Stimulated activated CD8-positive, alpha-beta memory T cell treated with anti-CD3 and anti-CD28 coated beads, Interleukin-15, amount 100 ng/mL, for 24 hours (primary cell): ENCODE measurements around the gene UNC13D.
"Not testable (repeated sequence)": the region's sequence is repeated elsewhere in the genome, so short reads cannot be mapped to it uniquely, and the experiment has no call there.

Experiments used
- DNase-seq: peaks from one replicate; pipeline ENCODE4 v3.0.0-alpha.2; 2020; ENCODE audit warnings: low read depth

Gene UNC13D

DNA sequence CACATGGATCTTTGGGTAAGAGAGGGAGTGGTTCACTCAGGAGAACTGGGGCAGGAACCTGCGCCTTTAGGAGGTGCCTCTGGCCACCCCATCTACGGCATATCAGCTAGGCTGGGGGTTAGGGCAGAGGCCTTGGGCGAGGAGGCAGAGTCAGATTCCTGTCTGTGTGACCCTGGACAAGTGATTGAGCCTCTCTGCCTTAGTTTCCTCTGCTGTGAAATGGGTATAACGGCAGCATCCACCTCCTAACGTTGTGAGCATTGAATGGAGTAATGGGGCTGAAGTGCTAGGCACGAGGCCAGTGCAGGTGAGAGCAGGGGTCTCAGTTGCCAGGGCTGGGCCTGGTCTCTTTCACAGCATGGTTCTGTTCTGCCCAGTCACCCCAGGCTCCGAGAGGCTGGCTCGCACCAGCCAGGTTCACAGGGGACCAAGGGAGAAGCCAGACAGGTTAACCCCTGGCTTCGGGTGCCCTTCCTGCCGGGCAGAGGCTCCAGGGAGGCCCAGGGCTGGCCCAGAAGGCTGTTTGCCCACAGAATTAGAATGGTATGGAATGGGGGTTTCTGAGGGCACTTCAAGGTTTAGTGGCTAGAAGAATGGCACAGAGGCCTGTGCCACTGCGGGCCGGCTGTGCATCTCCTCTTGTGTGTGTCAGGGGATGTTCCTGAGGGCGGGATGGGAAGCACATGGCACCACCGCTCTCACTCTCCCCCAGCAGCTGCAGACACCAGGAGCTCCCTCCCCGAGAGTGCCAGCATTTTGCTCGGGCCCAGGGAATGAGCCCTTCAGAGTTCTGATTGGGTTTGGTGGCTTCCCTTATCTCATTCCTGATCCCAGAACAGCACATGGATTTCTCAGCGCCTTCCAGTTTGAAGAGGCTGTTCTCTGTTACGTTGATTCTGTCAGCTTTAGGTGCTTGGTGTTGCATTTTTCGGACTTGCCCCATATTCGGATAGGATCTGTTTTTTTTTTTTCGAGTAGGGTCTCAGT, 23.8 kb downstream of the UNC13D start:
- DNase-seq, result no peak

DNA sequence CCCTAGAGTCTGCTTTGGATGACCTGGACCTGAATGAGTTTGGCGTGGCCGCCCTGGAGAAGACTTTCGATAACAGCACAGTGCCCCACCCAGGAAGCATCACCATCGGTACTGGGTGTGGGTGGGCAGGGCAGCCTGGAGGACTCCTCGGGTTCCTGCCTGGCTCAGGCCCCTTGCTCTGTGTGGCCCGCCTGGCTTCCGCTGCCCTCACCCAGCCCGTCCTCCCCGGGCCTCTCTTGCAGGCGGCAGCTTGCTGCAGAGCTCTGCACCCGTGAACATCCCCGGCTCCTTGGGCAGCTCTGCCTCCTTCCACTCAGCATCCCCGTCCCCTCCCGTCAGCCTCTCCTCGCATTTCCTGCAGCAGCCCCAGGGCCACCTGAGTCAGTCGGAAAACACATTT, 24.5 kb downstream of the UNC13D start:
- DNase-seq, result no peak

DNA sequence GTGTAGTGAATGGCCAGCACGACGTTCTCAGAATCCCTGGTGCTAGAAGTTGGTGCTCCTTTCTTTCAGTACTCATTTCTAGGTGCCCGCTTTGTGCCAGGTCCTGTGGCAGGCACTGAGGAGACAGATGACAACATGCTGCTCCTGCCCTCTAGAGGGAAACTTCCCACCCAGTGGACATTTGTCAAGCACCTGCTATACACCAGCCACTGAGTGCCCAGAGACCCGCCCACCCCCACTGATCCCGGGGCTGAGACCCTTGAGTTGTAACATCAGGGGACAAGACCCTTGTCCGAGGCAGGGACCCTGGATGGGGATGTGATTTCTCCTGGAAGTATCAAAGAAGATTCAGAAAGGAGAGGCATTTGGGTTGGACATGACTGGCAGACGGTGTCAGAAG, 25.1 kb downstream of the UNC13D start:
- DNase-seq, result no peak

DNA sequence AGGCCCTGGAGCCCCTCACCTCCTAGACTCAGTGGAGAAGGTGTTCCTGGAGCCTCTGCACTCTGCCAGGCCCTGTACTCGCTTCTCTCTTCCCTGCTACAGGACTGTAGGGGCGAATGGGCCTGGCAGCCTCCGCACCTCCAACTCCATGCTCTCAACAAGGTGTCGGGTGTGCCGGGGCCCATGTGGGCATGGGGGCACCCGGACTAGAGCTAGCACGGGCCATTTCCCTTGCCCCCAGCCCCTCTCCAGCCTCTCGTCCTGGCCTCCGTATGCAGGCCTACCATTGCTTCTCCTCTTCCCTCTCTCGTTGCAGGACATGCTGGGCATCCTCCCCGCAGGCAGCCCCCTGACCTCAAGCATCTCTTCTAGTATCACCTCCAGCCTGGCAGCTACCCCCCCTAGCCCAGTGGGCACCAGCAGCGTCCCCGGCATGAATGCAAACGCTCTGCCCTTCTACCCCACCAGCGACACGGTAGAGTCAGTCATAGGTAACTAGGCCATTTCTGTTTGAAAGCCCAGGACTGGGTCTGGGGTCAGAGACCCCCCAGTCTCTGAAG, 25.8 kb downstream of the UNC13D start:
- DNase-seq, result no peak

DNA sequence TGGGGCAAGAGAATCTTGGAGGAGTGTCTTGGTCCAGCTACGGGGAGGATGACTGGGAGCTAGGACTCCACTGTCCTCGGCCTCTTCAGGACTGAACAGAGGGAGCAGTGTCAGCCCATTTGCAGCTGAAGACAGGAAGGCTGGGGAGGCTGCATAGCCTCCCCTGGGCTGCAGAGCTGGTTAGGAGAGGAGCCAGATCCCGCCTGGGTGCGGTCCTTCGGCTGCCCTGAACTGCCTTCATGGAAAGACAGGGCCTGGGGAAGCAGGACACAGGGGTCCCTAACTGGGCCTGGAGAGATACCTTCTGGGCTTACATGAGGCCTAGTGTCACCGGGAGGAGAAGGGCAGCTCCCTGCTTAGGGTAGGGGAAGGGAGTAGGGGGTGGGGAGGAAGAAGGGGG, 26.6 kb downstream of the UNC13D start:
- DNase-seq, result no peak

DNA sequence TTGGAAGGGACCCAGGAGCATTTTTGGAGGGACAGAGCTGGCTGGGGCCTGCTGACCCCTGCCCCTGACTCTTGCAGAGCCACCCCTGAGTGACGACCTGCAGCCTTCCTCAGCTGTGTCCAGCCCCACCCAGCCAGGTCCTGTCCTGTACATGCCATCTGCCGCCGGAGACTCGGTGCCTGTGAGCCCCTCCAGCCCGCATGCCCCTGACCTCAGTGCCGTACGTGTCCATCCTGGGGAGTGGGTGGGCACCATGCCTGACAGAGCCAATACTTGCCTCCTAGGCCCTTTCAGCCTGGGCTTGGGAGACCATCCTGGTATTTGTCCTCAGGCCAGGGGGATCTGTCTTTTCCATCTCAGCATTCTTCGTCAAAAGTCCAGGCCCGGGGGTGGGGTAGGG, 27.5 kb downstream of the UNC13D start:
- no peak for DNase-seq

DNA sequence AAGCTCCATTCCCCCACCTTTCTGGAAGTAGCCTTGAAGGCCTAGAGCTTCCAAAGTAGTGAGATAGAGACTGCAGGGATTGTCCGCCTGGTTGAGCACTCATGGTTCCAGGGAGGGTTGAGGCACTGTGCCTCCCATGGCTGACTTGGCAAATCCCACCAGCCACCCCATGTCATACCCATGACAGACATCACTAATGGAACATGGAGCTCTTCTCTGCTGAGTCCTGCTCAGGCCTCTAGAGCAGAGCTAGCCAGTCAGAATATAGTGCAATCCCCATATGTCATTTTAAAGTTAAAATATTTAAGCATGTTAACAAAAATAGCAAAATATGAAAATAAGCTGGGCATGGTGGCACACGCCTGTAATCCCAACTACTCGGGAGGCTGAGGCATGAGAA, 28.8 kb downstream of the UNC13D start:
- no peak for DNase-seq

DNA sequence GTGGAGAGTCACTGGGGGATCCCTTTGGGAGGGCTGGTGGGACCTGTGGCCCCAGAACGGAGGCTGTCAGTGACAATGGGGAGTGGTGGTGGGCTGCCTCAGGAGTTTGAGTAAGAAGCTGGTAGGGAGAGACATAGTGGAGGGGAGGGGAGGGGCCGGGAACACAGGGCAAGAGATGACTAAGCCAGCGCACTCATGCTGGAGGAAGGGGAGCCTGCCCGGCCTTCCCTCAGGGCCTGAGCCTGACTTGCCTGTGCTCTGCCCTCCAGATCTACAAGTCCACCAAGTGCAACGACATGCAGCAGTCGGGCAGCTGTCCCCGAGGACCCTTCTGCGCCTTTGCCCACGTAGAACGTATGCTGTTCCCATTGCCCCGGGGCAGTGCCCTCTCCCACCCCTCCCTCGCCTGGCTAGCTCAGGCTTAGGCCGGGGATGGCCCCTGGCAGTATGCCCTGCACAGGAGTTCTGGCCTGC, 29.3 kb downstream of the UNC13D start:
- no peak for DNase-seq

DNA sequence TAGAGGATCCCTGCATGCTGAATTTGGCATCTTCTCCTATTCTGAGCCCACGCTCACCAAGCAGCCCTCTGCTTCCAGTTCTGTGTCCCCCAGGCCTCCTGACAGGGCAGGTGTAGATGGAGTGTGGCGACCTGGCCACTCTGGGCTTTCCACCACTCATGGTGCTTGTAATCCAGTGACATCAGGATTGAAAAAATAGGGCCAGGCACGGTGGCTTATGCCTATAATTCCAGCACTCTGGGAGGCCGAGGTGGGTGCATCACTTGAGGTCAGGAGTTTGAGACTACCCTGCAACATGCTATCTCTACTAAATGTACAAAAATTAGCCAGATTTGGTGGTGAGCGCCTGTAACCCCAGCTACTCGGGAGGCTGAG, 30.2 kb downstream of the UNC13D start:
- DNase-seq, result no peak

DNA sequence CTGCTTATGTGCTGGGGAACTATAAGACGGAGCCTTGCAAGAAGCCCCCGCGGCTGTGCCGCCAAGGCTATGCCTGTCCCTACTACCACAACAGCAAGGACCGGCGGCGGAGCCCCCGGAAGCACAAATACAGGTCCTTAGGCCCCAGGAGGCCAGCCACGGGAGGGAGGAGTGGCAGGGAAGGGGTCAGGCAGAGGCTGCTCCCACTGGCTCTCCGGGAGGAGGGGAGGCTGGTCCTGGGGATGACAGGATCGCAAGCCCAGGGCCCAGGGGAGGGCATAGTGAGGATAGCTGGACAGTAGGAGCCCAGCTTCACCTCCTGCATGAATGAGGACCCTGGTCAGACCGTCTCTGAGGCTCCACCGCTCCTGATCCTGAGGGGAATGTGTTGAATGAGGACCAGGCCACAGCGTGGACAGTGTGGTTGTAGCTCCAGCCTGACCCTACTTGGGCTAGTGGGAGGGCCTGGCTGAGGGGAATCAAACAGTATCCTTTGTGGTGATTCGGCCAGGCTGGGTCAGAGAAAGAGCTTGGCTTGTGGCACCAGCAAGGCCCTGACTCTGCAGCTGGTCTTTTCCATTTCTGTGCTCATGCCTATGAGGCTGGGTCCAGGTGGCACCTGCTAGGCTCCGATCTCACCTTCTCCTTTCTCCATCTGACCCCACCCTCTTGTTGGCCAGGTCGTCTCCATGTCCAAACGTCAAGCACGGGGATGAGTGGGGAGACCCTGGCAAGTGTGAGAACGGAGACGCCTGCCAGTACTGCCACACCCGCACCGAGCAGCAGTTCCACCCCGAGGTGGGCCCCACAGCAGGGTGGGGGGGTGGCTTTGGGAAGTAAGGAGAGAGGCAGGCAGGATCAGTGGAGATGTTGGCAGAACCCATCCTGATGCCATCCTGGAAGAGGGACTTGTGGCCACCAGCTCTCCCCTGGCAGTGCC, 30.9 kb downstream of the UNC13D start:
- no peak for DNase-seq

DNA sequence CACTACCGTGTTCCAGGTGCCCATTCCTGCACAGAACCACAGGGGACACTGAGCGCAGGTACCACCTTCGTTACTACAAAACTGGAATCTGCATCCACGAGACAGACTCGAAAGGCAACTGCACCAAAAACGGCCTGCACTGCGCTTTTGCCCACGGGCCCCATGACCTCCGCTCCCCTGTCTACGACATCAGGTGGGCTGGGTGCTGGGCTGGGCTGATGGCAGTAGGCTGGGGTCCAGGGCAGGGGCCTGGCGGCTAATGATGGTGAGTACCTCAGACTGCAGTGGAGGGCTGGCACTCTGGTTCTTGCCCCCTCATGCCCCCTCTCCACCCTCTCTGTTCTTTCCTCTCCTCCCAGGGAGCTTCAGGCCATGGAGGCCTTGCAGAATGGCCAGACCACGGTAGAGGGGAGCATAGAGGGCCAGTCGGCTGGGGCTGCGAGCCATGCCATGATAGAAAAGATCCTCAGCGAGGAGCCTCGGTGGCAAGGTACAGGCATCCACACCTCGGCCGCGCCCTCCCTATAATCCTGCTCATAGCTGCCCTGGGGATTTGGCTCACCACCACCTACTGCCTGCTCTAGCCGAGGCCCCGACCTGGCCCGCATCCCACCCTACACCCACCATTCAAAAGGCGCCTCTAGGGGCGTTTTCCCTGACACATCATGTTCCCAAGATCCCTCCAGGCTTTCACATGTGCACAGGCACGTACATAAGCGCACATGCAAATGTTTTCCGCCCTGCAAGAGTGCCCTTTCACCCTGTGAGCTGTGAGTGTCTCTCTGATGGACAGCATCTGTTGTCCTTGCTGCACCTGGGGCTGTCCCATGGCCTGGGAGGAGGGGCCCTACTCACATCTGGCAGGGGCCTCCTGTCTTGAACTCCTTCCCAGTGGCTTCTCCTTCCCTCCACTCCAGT, 31.8 kb downstream of the UNC13D start:
- DNase-seq, result no peak

DNA sequence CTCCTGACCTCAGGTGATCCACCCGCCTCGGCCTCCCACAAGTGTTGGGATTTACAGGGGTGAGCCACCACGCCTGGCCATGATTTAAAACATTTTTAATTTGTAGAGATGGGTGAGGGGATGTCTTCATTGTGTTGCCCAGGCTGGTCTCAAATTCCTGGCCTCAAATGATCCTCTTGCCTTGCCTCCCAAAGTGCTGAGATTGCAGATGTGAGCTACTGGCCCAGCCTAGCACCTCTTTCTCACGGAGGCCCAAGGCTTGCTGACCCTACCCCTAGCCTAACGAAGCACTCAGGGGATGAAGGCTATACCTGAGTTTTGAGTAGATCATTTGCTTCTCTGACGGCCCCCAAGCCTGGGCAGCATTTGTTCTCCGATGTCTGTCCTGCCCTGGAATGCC, 33.0 kb downstream of the UNC13D start:
- no peak for DNase-seq

DNA sequence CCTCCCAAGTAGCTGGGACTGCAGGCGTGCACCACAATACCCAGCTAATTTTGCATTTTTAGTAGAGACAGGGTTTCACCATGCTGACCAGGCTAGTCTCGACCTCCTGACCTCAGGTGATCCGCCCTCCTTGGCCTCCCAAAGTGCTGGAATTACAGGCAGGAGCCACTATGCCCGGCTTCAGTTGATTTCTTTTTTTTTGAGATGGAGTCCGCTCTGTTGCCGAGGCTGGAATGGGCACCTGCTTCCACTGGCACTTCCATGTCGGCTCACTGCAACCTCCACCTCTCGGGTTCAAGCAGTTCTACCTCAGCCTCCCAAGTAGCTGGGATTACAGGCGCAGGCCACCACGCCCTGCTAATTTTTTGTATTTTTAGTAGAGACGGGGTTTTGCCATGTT, 33.4 kb downstream of the UNC13D start:
- not testable (repeated sequence) for DNase-seq

DNA sequence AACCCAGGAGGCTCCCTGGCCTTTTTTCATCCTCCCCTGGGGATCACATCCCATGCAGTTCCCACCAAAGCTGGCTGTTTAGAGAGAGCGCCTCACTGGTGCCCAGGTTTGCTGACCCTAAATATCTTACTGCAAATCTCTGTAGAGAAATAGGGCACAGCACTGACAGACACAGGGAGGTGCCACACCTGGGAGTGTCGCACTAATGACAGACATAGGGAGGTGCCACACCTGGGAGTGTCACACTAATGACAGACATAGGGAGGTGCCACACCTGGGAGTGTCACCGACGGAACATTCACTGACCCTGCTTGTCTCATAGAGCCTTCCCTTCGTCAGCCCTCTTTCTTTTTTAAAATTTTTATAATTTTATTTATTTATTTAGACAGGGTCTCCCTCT, 34.0 kb downstream of the UNC13D start:
- DNase-seq, result no peak

DNA sequence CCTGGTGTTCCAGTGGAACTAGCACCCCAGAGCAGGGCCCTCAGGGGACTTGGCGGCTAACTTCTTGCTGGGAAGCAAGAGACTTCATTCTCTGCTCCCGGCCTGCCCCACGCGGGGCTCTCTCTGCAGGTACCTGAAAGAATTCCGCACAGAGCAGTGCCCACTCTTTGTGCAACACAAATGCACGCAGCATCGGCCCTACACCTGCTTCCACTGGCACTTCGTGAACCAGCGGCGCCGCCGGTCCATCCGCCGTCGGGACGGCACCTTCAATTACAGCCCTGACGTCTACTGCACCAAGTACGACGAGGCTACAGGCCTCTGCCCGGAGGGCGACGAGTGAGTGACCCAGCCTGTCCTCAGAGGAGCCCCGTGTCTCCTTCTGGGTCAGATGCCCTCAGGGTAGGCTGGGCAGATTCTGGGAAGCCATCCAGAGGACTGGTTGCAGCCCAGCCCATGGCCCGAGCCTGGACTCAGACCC, 34.5 kb downstream of the UNC13D start:
- DNase-seq, result no peak

DNA sequence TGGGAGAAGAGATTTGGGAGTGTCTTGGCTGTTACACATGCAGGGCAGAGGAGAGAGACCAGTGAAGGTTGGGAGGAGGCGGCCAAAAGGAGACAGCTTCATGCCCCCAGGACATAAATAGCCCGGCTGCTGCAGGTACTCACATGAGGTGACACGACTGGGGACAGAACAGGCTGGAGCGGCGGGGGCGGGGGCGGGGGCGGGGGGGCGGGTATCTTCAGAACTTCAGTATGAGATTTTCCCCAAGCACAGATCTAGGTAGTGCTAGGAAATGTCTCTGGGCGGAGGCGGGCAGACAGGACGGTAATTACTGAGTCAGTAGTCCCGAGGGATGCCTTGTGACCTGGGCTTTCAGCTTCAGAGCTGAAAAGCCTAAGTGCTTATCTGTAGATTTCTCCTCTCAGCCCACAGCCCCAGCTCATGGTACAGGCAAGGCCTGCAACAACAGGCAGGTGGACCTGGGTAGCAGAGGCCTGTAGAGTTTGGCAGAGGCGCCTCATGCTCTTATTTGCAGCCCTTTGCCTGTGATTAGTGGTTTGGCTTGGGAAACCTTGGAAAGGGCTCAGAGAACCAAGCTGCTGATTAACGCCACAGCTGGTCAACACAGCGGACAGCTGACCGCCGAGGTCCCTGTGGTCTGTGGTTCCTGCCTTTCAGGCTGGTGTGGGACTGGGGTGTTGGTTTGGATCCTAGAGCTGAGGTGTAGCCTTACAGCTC, 35.1 kb downstream of the UNC13D start:
- no peak for DNase-seq

DNA sequence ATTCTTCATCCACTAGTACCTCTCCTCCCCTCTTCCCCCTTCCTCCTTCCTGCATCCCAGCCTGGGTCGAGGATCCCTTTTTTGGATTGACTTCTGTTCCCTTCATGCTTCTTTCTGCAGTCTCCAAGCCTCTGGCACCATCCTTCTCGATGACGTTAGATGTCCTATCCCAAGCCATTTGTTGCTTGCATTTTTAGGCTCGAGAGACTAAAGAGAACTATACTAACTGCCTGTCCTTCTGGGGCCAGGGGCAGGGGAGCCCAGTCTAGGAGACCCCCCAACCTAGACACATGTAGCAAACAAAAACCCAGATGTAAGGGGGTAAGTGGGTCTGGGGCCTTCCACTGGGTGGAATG, 35.7 kb downstream of the UNC13D start:
- DNase-seq, result no peak

DNA sequence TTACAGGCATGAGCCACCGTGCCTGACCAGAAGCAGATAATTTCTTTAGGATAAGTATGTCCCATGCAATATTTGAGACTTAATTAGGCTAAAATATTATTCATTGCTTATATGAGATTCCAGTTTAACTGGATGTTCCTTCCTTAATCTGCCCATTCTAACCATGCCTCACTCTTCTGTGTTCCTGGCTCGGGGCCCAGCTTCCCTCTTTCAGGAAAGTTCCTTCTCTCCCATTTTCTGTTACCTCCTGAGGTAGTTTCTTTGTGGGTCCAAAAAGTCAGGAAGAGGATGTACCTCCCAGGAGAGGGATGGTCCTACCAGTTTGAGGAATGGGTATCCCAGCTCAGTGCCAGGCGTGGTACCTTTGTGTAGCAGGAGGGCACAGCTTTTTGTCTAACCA, 36.3 kb downstream of the UNC13D start:
- no peak for DNase-seq

DNA sequence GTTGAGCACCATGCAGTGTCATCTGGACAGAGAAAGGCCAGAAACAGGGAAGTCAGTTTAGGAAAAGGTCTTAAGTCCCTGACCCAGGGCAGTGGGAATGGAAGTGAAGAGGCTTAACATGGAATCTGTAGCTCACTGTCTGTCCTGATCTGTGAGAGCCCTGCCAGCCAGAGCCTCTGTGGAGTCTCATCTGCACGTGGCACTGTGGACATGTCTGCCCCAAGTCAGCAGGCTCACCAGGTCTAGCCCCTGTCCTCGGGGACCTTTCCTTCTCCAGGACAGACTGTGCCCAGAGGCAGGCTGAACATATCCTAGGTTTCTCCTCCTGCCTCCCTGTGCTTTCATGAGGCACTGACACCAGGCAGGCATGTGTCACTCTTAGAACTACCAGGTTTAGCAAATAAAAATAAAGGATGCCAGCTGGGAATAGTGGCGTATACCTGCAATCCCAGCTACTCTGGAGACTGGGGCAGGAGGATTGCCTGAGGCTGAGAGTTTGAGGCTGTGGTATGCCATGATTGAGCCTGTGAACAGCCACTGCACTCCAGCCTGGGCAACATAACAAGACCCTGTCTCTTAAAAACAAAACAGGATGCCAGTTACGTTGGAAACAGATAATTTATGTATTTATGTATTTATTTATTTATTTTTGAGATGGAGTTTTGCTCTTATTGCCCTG, 37.2 kb downstream of the UNC13D start:
- DNase-seq, result no peak

DNA sequence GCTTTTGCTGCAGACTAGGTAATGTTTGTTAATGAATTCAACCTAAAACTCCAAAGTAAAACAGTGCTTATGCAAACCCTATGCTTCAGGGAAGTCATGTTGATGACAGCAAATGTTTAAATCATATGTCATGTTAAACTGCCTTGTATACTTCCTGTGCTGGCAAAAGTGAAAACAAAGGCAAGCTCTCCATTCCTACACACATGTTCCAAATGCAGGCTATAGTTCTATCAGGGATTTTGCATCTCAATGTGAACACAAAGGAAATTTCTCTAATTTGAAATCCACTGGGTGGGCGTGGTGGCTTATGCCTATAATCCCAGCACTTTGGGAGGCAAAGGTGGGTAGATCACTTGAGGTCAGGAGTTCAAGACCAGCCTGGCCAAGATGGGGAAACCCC, 40.3 kb downstream of the UNC13D start:
- no peak for DNase-seq
